OCI-LY1 (cell line): ENCODE results near the gene S100A4.

Experiments used
- H2AFZ ChIP-seq: fragments of 200-600 bp; sonication (generic), shearing (Covaris generic); 2 replicates; pipeline ENCODE4 v1.6.0; 2014; ENCODE audit warnings: antibody characterized with exemption, mild to moderate bottlenecking, low read length
- H3F3A ChIP-seq: fragments of 200-600 bp; sonication (generic), shearing (Covaris generic); 2 replicates; pipeline ENCODE4 v1.6.0; 2014; ENCODE audit warnings: mild to moderate bottlenecking, antibody characterized with exemption, low read length, moderate library complexity; ENCODE audit not compliant: insufficient read depth
- H3K27ac ChIP-seq: fragments of 200-600 bp; sonication (generic); 2 replicates; pipeline ENCODE4 v1.5.1; 2014; ENCODE audit warnings: low read length, mixed run types, mild to moderate bottlenecking, low read depth; ENCODE audit not compliant: poor library complexity, severe bottlenecking
- H3K27me3 ChIP-seq: fragments of 200-600 bp; sonication (generic); 2 replicates; pipeline ENCODE4 v1.6.0; 2014; ENCODE audit warnings: antibody characterized with exemption, mild to moderate bottlenecking, low read length, moderate library complexity; ENCODE audit not compliant: insufficient read depth
- H3K36me3 ChIP-seq: fragments of 200-600 bp; sonication (generic); 2 replicates; pipeline ENCODE4 v1.6.1; 2014; ENCODE audit warnings: mild to moderate bottlenecking, antibody characterized with exemption, low read length, moderate library complexity, mixed read lengths; ENCODE audit not compliant: insufficient read depth
- H3K4me1 ChIP-seq: fragments of 200-600 bp; sonication (generic); 2 replicates; pipeline ENCODE4 v1.5.1; 2014; ENCODE audit warnings: mild to moderate bottlenecking, low read length, moderate library complexity; ENCODE audit not compliant: insufficient read depth, severe bottlenecking
- H3K4me2 ChIP-seq: fragments of 200-600 bp; sonication (generic), shearing (Covaris generic); 2 replicates; pipeline ENCODE4 v1.6.1; 2014; ENCODE audit warnings: low read length
- H3K4me3 ChIP-seq: fragments of 200-600 bp; sonication (generic); 2 replicates; pipeline ENCODE4 v1.5.1; 2014; ENCODE audit warnings: low read length, low read depth, mild to moderate bottlenecking, mixed read lengths; ENCODE audit not compliant: poor library complexity, severe bottlenecking
- H3K79me2 ChIP-seq: fragments of 200-600 bp; shearing (Covaris generic); 2 replicates; pipeline ENCODE4 v1.6.1; 2016; ENCODE audit warnings: mixed run types, low read length, mixed read lengths; ENCODE audit not compliant: insufficient read depth
- H3K9ac ChIP-seq: fragments of 200-600 bp; sonication (generic), shearing (Covaris generic); 2 replicates; pipeline ENCODE4 v1.6.1; 2014; ENCODE audit warnings: mild to moderate bottlenecking, low read length, mixed read lengths
- H3K9me2 ChIP-seq: fragments of 200-600 bp; sonication (generic), shearing (Covaris generic); 2 replicates; pipeline ENCODE4 v1.6.1; 2014; ENCODE audit warnings: low read depth, mild to moderate bottlenecking, low read length, mixed read lengths
- H3K9me3 ChIP-seq: fragments of 200-600 bp; shearing (Covaris generic); 2 replicates; pipeline ENCODE4 v1.6.1; 2014; ENCODE audit warnings: low read length, mixed read lengths
- H4K20me1 ChIP-seq: fragments of 200-600 bp; sonication (generic), shearing (Covaris generic); 2 replicates; pipeline ENCODE4 v1.6.0; 2016; ENCODE audit warnings: mild to moderate bottlenecking, low read length; ENCODE audit not compliant: insufficient read depth
- CTCF ChIP-seq: fragments of 200-600 bp; sonication (generic), shearing (Covaris generic); IDR thresholded peaks from 2 replicates; pipeline ENCODE4 v1.5.1; 2017; ENCODE audit warnings: mild to moderate bottlenecking, antibody characterized with exemption, low read length, moderate library complexity, mixed read lengths
- EZH2 ChIP-seq: fragments of 200-600 bp; sonication (generic), shearing (Covaris generic); IDR thresholded peaks from 2 replicates; pipeline ENCODE4 v1.8.0; 2017; ENCODE audit warnings: borderline replicate concordance, mixed run types, mild to moderate bottlenecking, antibody characterized with exemption, low read length, moderate library complexity, mixed read lengths

Gene S100A4

GRCh38 chr1:153519242-153519641, 26.4 kb downstream of the S100A4 start:
- Histone ChIP-seq H3F3A (no peaks in the 10 kb centered on the region), H4K20me1 (no peaks in the 10 kb centered on the region), H3K4me1 (no peaks in the 10 kb centered on the region), H3K4me3 (no peak overlapping the region), H3K4me2 (no peak overlapping the region), H3K9ac (no peak overlapping the region), H3K36me3 (no peaks in the 10 kb centered on the region), H3K27me3 (peaks cover 6% of the 10 kb centered on the region; the same call in 1 of the 2 replicates), H2AFZ (no peak overlapping the region), H3K9me3 (no peaks in the 10 kb centered on the region), H3K9me2 (no peaks in the 10 kb centered on the region), H3K27ac (no peak overlapping the region), H3K79me2 (no peaks in the 10 kb centered on the region)
- no peak for TF ChIP-seq CTCF

- H3K9me3 ChIP-seq, result no peaks in the 10 kb centered on the region
- peaks cover 3% of the 10 kb centered on the region for H3K4me1 ChIP-seq
- TF ChIP-seq EZH2, result no peak
- TF ChIP-seq CTCF, result no peak
- H3K9me2 ChIP-seq, result no peaks in the 10 kb centered on the region
- no peak overlapping the region for H3K9ac ChIP-seq
- H3K79me2 ChIP-seq, result no peaks in the 10 kb centered on the region
- H2AFZ ChIP-seq, result no peak overlapping the region
- no peaks in the 10 kb centered on the region for H4K20me1 ChIP-seq
- H3K4me2 ChIP-seq, result no peak overlapping the region
- no peak overlapping the region for H3K4me3 ChIP-seq
- H3K27me3 ChIP-seq, result 0 out of 2 replicates have a peak, but pooled peaks cover 6% of the 10 kb centered on the region
- H3K27ac ChIP-seq, result no peak overlapping the region
- no peaks in the 10 kb centered on the region for H3F3A ChIP-seq
- no peaks in the 10 kb centered on the region for H3K36me3 ChIP-seq
These were observed 29.9 kb downstream of the S100A4 start for GRCh38 chr1:153515504-153516394.

GRCh38 chr1:153513666-153514065, 31.9 kb downstream of the S100A4 start:
- Histone ChIP-seq H3K4me2 (no peak overlapping the region), H3K36me3 (no peaks in the 10 kb centered on the region), H3K9me3 (no peaks in the 10 kb centered on the region), H3K9ac (no peak overlapping the region), H3K4me1 (peaks cover 3% of the 10 kb centered on the region), H3K27me3 (0 out of 2 replicates have a peak, but pooled peaks cover 6% of the 10 kb centered on the region), H3K4me3 (no peak overlapping the region), H3K9me2 (no peaks in the 10 kb centered on the region), H3K27ac (no peak overlapping the region), H3F3A (no peaks in the 10 kb centered on the region), H3K79me2 (no peaks in the 10 kb centered on the region), H2AFZ (no peak overlapping the region), H4K20me1 (no peaks in the 10 kb centered on the region)
- no peak for TF ChIP-seq EZH2
- no peak for TF ChIP-seq CTCF
